Measurements from ENCODE around the gene ADAMTSL4.
"Not testable (repeated sequence)": the region's sequence is repeated elsewhere in the genome, so short reads cannot be mapped to it uniquely, and the experiment has no call there.

Gene ADAMTSL4

GRCh38 chr1:150598346-150598745 lies 49.1 kb downstream of the ADAMTSL4 start:
- DNase-seq, result not testable (repeated sequence)

GRCh38 chr1:150601540-150601939 lies 52.3 kb downstream of the ADAMTSL4 start:
- DNase-seq, result no peak

GRCh38 chr1:150602372-150602771 lies 53.2 kb downstream of the ADAMTSL4 start:
- DNase-seq, result not testable (repeated sequence)

GRCh38 chr1:150603711-150604110 lies 54.5 kb downstream of the ADAMTSL4 start:
- DNase-seq, result no peak

GRCh38 chr1:150604226-150604588 lies 55.0 kb downstream of the ADAMTSL4 start:
- no peak for DNase-seq

- not testable (repeated sequence) for DNase-seq
Observed at GRCh38 chr1:150605451-150605731, 56.2 kb downstream of the ADAMTSL4 start.

GRCh38 chr1:150606463-150607142 lies 57.4 kb downstream of the ADAMTSL4 start:
- DNase-seq, result no peak

GRCh38 chr1:150609732-150610131 lies 60.5 kb downstream of the ADAMTSL4 start:
- no peak for DNase-seq
